Measurements from ENCODE around the gene CITED1.

The CITED1 gene

DNA sequence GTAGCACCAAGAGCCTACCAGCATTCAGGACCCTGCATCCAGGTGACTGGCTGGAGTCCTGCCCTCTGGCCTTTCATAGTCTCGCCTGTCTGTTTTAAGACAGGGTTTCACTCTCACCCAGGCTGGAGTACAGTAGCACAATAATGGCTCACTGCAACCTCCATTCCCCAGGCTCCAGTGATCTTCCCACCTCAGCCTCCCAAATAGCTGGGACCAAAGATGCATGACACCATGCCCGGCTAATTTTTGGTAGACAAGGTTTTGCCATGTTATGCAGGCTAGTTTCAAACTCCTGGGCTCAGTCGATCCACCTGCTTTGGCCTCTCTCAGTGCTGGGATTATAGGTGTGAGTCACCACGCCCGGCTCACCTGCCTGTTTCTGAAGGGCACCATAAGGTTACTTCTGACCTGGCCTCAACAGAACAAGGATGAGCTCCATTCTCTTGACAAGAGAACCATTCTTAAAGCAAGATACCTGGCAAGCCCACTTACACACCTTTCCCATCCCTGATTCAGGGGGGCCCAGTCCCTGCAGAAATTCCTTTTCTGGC is 35.3 kb downstream of the CITED1 start:
- DNase-seq (ENCODE audit: low read depth in 2 of 2): no peak

DNA sequence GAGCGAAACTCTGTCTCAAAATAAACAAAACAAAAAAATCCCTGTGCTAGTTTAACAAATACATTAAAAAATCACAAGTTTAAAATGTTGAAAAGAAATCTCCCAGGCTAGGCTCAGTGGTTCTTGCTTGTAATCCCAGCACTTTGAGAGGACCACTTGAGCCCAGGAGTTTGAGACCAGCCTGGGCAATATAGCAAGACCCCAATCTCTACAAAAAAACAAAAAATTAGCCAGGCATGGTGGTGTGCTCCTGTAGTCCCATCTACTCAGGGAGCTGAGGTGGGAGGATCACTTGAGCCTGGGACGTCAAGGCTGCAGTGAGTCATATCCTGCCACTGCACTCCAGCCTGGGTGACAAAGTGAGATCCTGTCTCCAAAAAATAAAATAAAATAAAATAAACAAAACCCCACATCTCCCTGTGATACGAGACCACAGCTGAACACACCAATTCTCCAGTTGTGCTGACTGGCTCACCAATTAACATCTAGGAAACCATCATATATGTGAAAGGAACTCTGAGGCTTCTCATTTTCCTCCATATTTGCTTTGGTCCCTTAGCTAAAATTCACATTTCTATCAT is 36.0 kb downstream of the CITED1 start:
- DNase-seq (ENCODE audit: low read depth in 2 of 2): no peak

DNA sequence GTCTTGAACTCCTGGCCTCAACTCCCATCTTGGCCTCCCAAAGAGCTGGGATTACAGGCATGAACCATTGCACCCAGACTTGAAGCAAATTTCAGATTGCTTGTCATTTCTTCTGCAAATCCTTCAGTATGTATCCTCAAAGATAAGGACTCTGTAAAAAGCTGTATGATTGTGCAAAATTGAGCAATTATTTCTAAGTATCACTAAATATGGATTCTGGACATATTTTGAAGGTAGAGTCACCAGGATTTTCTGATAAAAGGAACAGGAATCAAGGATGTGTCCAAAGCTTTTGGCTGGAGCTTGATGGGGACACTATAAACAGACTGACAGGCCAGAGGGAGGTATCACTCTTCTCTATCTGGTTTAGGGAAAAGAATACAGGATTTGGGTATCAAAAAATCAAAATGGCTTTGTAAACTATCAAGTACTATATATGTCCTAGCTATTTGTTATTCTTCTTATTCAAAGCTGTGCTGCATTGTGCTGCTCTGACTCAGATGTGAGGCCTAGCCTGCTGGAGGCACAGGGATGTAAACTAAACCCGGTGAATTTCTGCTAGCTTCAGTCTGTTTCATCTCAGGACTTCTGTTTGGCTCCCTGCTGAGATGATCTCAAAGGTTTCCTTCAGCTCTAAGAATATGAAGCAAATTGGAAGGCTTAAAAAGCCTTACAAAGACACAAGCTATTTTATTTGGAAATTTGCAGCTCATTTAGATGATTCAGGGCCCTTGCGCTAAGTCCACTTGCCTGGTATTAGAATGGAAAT is 36.9 kb downstream of the CITED1 start:
- DNase-seq (ENCODE audit: low read depth in 2 of 2): no peak

DNA sequence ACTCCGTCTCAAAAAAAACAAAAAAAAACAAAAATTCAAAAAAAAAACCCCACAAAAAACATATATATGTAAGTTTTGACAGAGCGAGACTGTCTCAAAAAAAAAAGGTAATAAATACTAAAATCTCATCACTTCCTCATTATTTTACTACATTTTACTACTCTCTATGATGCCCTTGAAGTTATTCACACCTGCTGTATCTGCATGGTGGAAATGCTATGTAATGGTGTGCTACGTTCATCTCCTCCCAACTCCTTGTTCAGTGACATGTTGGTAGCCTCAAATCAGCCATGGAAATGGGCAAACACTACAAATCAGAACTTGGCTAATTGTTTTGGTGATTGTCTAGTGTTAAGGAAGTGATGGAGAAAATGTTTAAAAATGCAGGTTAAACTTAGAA is 40.5 kb downstream of the CITED1 start:
- no peak for DNase-seq (ENCODE audit: low read depth in 2 of 2)

DNA sequence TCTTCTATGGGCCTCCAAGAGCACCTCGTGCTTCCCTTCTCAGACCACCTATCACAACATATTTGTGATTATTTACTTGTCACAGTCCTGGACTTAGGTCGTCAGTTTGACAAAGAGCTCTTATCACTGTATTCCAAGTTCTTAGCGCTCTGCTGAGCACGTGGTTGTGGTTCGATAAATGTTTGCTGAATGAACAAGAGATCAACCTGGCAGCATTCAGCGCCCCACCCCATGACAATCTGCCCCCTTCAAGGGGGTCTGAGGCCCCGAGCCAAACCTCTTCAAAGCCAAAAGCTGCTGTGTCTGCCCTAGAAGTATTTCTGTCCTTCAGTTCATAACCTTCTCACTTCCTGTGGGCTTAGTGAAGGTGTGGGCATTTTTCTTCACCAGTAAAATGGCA is 43.6 kb downstream of the CITED1 start:
- DNase-seq (ENCODE audit: low read depth in 2 of 2): no peak

DNA sequence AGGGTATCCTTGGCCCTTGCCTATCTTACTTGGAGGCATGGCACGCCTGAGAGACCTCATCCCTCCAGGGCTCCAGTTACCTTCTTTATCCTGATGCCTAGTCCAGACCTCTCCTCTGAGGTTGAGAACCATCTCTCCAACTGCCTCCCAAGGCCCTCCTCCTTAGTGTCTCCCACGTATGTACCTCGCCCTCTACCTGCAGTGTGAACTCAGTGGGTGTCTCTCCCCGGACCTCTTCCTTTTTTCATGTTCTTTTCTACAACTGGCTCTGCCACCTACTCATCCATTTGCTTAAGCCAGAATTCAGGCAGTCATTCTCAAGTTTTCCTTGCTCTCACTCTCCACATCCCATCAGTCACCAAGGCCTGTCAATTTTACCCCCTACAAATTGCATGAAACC is 45.3 kb downstream of the CITED1 start:
- no peak for DNase-seq (ENCODE audit: low read depth in 2 of 2)

DNA sequence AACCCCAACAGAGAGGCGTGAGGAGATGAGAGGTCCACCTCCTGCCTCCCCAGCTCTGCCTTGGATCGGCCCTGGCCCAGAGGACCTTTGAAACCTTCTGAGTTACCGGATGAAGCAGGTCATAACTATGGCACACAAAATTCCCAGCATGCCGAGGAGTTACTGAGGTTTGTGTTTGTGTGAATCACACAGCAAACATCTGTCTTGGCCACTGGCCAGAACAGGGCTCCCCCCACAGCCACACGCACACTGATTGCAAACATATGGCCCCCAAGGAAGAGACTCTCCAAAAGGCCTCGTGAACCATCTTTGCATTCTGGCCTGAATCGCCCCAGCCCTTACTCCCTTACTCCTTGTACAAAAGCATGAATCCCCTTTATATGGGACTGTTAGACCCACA is 47.5 kb downstream of the CITED1 start:
- DNase-seq (ENCODE audit: low read depth in 2 of 2): no peak

DNA sequence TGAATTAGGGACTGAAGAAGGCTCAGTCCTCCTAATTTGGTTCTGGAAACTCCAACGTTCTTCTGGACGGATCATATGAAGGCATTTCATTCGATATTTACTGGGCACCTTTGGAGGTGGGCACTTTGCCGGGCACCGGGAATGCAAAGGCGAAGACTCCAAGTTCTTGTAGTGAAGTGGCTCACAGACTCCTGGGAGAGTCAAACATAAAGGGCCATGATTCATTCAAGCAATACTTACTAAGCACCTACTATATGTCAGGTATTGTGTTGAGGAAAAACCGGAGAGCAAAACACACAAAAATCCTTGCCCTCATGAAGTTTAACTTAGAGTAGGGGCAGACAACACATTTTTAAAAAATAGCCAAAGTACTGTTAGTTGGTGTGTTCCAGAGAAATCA is 49.9 kb downstream of the CITED1 start:
- DNase-seq (ENCODE audit: low read depth in 2 of 2): no peak

DNA sequence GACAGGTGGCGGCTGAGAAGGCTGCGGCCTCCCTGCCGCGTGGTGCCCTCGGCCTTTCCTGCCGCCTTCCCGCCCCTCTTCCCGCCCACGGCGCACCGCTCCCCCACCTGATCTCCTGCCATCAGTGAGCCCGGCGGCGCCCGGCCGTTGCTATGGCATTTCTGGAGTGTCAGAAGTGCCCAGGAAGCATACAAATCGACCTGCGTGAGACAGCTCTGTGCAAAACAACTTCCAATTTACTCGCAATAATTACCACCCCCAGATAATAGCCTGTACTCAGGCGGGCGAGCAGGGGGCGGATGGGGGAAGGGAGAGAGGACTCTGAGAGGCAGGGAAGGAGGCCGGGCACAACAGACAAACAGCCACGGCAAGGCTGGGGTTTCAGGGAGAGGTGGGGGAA is 50.3 kb downstream of the CITED1 start:
- DNase-seq (ENCODE audit: low read depth in 2 of 2): no peak

DNA sequence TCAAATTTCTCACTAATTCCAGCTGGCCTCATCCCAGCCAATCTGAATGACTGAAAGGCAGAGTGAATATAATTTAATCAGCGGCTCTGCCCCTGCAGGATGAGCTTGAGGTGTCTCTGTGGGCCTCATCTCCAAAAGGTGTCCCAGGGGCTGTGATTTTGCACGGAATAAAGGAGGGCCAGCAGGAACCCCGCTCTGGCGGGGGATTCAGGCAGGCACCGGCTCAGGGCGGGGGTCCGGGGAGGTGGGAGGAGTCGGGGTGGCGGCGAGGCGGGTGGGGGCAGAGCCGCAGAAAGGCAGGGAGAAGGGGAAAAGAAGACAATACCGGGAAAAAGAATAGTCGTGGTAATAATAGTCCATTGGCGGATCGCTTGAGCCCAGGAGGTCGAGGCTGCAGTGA is 50.9 kb downstream of the CITED1 start:
- DNase-seq (ENCODE audit: low read depth in 2 of 2): no peak

DNA sequence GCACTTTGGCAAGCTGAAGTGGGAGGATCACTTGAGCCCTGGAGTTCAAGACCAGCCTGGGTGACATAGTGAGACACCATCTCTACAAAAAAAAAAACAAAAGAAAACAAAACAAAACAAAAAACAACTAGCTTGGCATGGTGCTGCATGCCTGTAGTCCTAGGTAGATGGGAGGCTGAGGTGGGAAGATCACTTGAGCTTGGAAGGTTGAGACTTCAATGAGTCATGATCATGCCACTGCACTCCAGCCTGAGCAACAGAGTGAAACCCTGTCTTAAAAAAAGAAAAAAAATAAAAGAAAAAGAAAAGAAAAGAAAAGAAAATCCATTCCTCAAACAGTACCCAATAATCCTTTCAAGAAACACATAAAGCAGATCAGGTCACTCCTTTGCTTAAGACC is 52.0 kb downstream of the CITED1 start:
- no peak for DNase-seq (ENCODE audit: low read depth in 2 of 2)
